HepG2 (cell line): Measurements from ENCODE around the gene HMBS. TPM values are rescaled to one million over a fixed set of nuclear protein-coding genes. Genes with fewer than 3 reads are reported as not detected.

Source experiments
- CENPT ChIP-seq: sonication (generic); formaldehyde crosslinking; IDR thresholded peaks from 2 replicates; pipeline ENCODE4 v1.8.0; 2022; ENCODE audit warnings: low read depth, mild to moderate bottlenecking, moderate library complexity, missing genetic modification reagents
- KDM4B ChIP-seq: sonication (generic); formaldehyde crosslinking; IDR thresholded peaks from 2 replicates; pipeline ENCODE4 v1.4.0; 2020; ENCODE audit warnings: missing genetic modification reagents
- MIER2 ChIP-seq: IDR thresholded peaks from 2 replicates; pipeline ENCODE4 v1.6.1; 2016; ENCODE audit warnings: missing biosample characterization, missing genetic modification reagents
- NFIB ChIP-seq: sonication (generic); formaldehyde crosslinking; IDR thresholded peaks from 2 replicates; pipeline ENCODE4 v1.9.0; 2021; ENCODE audit warnings: missing genetic modification reagents, mild to moderate bottlenecking, borderline replicate concordance
- RAD21 ChIP-seq: fragments of 450-650 bp; formaldehyde crosslinking; IDR thresholded peaks from 2 replicates; pipeline ENCODE4 v1.5.0; 2020; ENCODE audit warnings: mild to moderate bottlenecking
- REXO4 ChIP-seq: sonication (generic); formaldehyde crosslinking; IDR thresholded peaks from 2 replicates; pipeline ENCODE4 v1.8.0; 2022; ENCODE audit warnings: missing genetic modification reagents, mild to moderate bottlenecking, borderline replicate concordance
- SIN3A ChIP-seq: IDR thresholded peaks from 2 replicates; pipeline ENCODE4 v1.6.1; 2011; ENCODE audit warnings: low read depth, mild to moderate bottlenecking, control low read depth, low read length, borderline replicate concordance
- SKIL ChIP-seq: sonication (generic); formaldehyde crosslinking; IDR thresholded peaks from 2 replicates; pipeline ENCODE4 v1.8.0; 2022; ENCODE audit warnings: missing genetic modification reagents, mild to moderate bottlenecking, moderate library complexity, borderline replicate concordance
- SMAD9 ChIP-seq: sonication (generic); formaldehyde crosslinking; IDR thresholded peaks from 2 replicates; pipeline ENCODE4 v1.5.1; 2020; ENCODE audit warnings: mild to moderate bottlenecking, missing genetic modification reagents
- STAG1 ChIP-seq: sonication (generic); formaldehyde crosslinking; IDR thresholded peaks from 2 replicates; pipeline ENCODE4 v1.4.0; 2020; ENCODE audit warnings: missing genetic modification reagents
- TBP ChIP-seq: sonication (generic); formaldehyde crosslinking; IDR thresholded peaks from 2 replicates; pipeline ENCODE4 v1.5.0; 2020; ENCODE audit warnings: missing genetic modification reagents
- ZC3H4 ChIP-seq: sonication (generic); formaldehyde crosslinking; IDR thresholded peaks from 2 replicates; pipeline ENCODE4 v1.4.0; 2020; ENCODE audit warnings: missing genetic modification reagents, borderline replicate concordance
- ZNF142 ChIP-seq: sonication (generic); formaldehyde crosslinking; IDR thresholded peaks from 2 replicates; pipeline ENCODE4 v1.4.0; 2020; ENCODE audit warnings: missing genetic modification reagents
- ZNF20 ChIP-seq: sonication (generic); formaldehyde crosslinking; IDR thresholded peaks from 2 replicates; pipeline ENCODE4 v1.4.0; 2020; ENCODE audit warnings: mild to moderate bottlenecking, moderate library complexity, missing genetic modification reagents
- ZNF496 ChIP-seq: sonication (generic); formaldehyde crosslinking; IDR thresholded peaks from 2 replicates; pipeline ENCODE4 v1.8.1; 2023; ENCODE audit warnings: mild to moderate bottlenecking, moderate library complexity, missing genetic modification reagents; ENCODE audit not compliant: insufficient replicate concordance
- ZNF768 ChIP-seq: sonication (generic); formaldehyde crosslinking; IDR thresholded peaks from 2 replicates; pipeline ENCODE4 v1.4.0; 2020; ENCODE audit warnings: missing genetic modification reagents
- ZNF780A ChIP-seq: sonication (generic); formaldehyde crosslinking; IDR thresholded peaks from 2 replicates; pipeline ENCODE4 v1.8.0; 2022; ENCODE audit warnings: mild to moderate bottlenecking, missing genetic modification reagents, moderate library complexity
- ZSCAN25 ChIP-seq: sonication (generic); formaldehyde crosslinking; IDR thresholded peaks from 2 replicates; pipeline ENCODE4 v1.8.0; 2022; ENCODE audit warnings: mild to moderate bottlenecking, missing genetic modification reagents
- polyA plus RNA-seq, 8 experiments: library from polyadenylated mRNA; depleted of rRNA in 3 of 8; stranded (reverse) in 7 of 8; unstranded in 1 of 8; fragments of >200 nt; fragmentation: Illumina TruSeq in 4 of 8; extraction: Trizol in 4 of 8; gene quantifications; 2 replicates each; pipeline versions ENCODE4 v1.2.1 to v1.2.3, GENCODE V29; 2011 to 2016; ENCODE audit warnings: low read depth in 4 of 8, missing spikeins in 1 of 8, mixed read lengths in 1 of 8; ENCODE audit not compliant: insufficient read depth in 1 of 8
- total RNA-seq, 5 experiments: library from RNA; depleted of rRNA; stranded (reverse); fragments of >200 nt; fragmentation: Illumina TruSeq; extraction: Trizol; gene quantifications; 2 replicates each; pipeline ENCODE4 v1.2.3, GENCODE V29; 2016; ENCODE audit warnings: low read depth in 1 of 5
- TF ChIP-seq, protein P1 (sequence below): conservative IDR thresholded peaks from 2 replicates; pipeline ENCODE4 v1.6.1; 2018; ENCODE audit warnings: missing genetic modification reagents
- TF ChIP-seq, protein P2 (sequence below): sonication (generic); formaldehyde crosslinking; IDR thresholded peaks from 2 replicates; pipeline ENCODE4 v1.8.1; 2023; ENCODE audit warnings: mild to moderate bottlenecking, moderate library complexity, missing genetic modification reagents

The HMBS gene
- total and polyA plus RNA-seq, 2 of the 13 experiments (the other 11 are each of a cell fraction or from before 2014, with no cell fraction given) = 9.4 to 46.9 TPM

DNA sequence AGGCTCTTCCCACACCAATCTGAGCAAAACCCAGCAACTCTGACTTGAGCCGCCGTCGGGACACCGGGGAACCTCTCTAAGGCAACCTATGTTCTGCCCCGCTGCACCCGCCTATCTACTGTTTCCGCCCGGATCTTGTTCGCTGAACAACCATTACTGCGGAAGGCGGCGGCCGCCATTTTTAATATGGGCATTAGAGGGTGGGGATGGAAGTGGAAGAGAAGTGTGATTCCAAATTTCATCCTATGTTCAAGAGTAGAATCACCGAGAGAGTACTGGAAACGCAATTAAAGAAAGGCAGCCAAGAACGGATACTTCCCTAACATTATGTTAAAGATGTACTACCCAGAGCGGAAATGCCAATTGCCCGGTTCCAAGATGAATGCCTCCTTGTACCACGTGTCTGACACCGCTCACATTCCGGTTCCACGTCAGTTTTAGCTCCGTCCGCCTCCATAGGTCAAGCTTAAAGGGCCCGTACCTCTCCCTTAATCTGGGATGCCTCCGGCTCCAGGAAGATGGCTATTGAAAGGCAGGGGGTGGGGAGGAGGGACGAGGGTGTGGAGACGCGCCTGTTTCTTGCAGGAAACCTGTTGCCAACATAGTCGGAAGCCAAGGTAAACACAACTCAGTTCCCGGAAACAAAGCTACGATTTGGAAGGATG, 17.2 kb downstream of the HMBS start, which contains the start of gene DPAGT1 (continued):
- 0 out of 2 replicates have a peak, but pooled peaks have one; percentile 29 for TF ChIP-seq ZNF142 (CRISPR knock-in tag)
- TF ChIP-seq SKIL (CRISPR knock-in tag) = no peak
- TF ChIP-seq RAD21 = no peak
- TF ChIP-seq ZNF496 (CRISPR knock-in tag) = no peak
- no peak for TF ChIP-seq SMAD9 (CRISPR knock-in tag)
- TF ChIP-seq, protein P1, sequence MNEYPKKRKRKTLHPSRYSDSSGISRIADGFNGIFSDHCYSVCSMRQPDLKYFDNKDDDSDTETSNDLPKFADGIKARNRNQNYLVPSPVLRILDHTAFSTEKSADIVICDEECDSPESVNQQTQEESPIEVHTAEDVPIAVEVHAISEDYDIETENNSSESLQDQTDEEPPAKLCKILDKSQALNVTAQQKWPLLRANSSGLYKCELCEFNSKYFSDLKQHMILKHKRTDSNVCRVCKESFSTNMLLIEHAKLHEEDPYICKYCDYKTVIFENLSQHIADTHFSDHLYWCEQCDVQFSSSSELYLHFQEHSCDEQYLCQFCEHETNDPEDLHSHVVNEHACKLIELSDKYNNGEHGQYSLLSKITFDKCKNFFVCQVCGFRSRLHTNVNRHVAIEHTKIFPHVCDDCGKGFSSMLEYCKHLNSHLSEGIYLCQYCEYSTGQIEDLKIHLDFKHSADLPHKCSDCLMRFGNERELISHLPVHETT = peak; percentile 57; the same call in 1 of the 2 replicates
- no peak for TF ChIP-seq ZNF780A (CRISPR knock-in tag)
- no peak for TF ChIP-seq CENPT (CRISPR knock-in tag)
- peak; percentile 55; the same call in 1 of the 2 replicates for TF ChIP-seq ZSCAN25 (CRISPR knock-in tag)
- TF ChIP-seq TBP (CRISPR knock-in tag) = no peak
- TF ChIP-seq ZC3H4 (CRISPR knock-in tag) = no peak
- TF ChIP-seq REXO4 (CRISPR knock-in tag) = no peak
- TF ChIP-seq ZNF768 (CRISPR knock-in tag) = no peak
- no peak for TF ChIP-seq NFIB (CRISPR knock-in tag)
- TF ChIP-seq KDM4B (CRISPR knock-in tag) = 0 out of 2 replicates have a peak, but pooled peaks have one; percentile 12
- no peak for TF ChIP-seq ZNF20
- TF ChIP-seq STAG1 (CRISPR knock-in tag) = no peak
- TF ChIP-seq MIER2 (CRISPR knock-in tag) = no peak
- peak; percentile 59 for TF ChIP-seq SIN3A
- TF ChIP-seq, protein P2, sequence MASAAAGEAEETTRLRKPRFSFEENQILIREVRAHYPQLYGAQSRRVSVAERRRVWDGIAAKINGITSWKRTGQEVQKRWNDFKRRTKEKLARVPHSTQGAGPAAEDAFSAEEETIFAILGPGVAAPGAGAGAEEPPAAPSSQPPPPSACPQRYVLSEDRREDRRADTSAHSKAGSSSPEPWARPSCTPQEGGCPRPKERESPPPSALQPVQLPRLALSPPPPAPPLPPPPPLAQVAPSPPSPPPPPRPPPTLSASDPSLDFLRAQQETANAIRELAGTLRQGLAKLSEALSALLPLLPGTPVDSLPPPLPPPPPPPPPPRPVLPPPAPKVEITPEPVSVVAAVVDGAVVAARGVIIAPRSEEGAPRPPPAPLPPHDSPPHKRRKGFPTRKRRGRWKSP (CRISPR knock-in tag) = no peak
